ENCODE results near the gene BPIFB4.
"Not testable (repeated sequence)": the region's sequence is repeated elsewhere in the genome, so short reads cannot be mapped to it uniquely, and the experiment has no call there.

Gene BPIFB4

GRCh38 chr20:33122297-33122696 is 42.9 kb downstream of the BPIFB4 start:
- DNase-seq: not testable (repeated sequence)

GRCh38 chr20:33124261-33124660 is 44.8 kb downstream of the BPIFB4 start:
- no peak for DNase-seq

GRCh38 chr20:33124994-33125393 is 45.6 kb downstream of the BPIFB4 start:
- DNase-seq: no peak

- DNase-seq: no peak
These were observed 46.5 kb downstream of the BPIFB4 start for GRCh38 chr20:33125983-33126382.

- no peak for DNase-seq
These were observed 48.1 kb downstream of the BPIFB4 start for GRCh38 chr20:33127422-33128097.

- DNase-seq: no peak
These were observed 51.2 kb downstream of the BPIFB4 start for GRCh38 chr20:33130568-33131061.

GRCh38 chr20:33131949-33132473 is 52.6 kb downstream of the BPIFB4 start:
- DNase-seq: no peak

- DNase-seq: no peak
These were observed 53.3 kb downstream of the BPIFB4 start for GRCh38 chr20:33132513-33133372.

GRCh38 chr20:33133373-33133941 is 54.0 kb downstream of the BPIFB4 start:
- no peak for DNase-seq

- no peak for DNase-seq
These were observed 57.8 kb downstream of the BPIFB4 start for GRCh38 chr20:33137195-33137594.

- DNase-seq: no peak
These were observed 60.0 kb downstream of the BPIFB4 start for GRCh38 chr20:33139467-33139866.

- no peak for DNase-seq
These were observed 66.1 kb downstream of the BPIFB4 start for GRCh38 chr20:33145521-33145920.

GRCh38 chr20:33147299-33147698 is 67.9 kb downstream of the BPIFB4 start:
- DNase-seq: no peak

GRCh38 chr20:33148040-33148439 is 68.6 kb downstream of the BPIFB4 start:
- no peak for DNase-seq

- DNase-seq: no peak
These were observed 74.8 kb downstream of the BPIFB4 start for GRCh38 chr20:33154252-33154651.

GRCh38 chr20:33158637-33159385 is 79.4 kb downstream of the BPIFB4 start:
- DNase-seq: no peak

GRCh38 chr20:33159713-33160112 is 80.3 kb downstream of the BPIFB4 start:
- no peak for DNase-seq

- no peak for DNase-seq
These were observed 81.2 kb downstream of the BPIFB4 start for GRCh38 chr20:33160681-33161080.
